Activated CD8-positive, alpha-beta memory T cell treated with anti-CD3 and anti-CD28 coated beads, Interleukin-2, amount 50 U/mL, for 24 hours (primary cell): Measurements from ENCODE around the gene RPGRIP1L.

Source experiments
- DNase-seq: peaks from one replicate; pipeline ENCODE4 v3.0.0-alpha.2; 2020; ENCODE audit errors: extremely low read depth

RPGRIP1L gene

GRCh38 chr16:53651357-53651756 lies 52.3 kb downstream of the RPGRIP1L start:
- no peak for DNase-seq

GRCh38 chr16:53646506-53646905 lies 57.2 kb downstream of the RPGRIP1L start:
- no peak for DNase-seq

DNA sequence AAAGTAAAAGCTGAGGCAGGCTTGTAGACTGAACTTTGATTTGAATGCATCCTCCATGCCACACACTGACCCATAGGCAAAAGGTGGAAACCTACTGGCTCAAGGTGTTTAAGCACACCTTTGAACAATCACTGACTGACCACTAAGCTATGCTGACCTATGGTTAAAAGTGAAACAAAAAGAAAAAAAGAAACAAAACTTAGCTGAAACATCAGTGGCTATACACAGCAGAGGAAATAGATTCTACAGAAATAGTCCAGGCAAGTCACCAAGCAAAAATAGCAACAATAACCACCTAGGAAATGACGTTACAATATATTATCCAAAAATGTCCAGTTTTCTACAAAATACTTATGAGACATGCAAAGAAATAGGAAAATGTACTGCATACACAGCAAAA lies 60.2 kb downstream of the RPGRIP1L start:
- DNase-seq = no peak

DNA sequence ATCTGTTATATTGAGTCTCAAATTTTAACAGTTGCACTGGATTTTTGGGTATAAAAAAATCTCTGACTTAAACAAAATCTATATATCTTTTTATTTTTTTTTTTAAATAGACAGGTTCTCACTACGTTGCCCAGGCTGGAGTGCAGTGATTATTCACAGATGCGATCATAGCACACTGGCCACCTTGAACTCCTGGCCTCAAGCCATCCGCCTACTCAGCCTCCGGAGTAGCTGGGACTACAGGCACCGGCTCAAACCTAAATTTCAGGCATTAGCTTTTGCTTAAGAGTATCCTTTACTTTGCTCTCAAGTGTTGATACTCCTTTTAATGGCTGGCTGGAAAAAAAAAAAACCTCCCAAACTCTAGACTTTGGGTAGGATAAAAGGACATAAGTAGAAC lies 61.6 kb downstream of the RPGRIP1L start:
- DNase-seq = no peak

DNA sequence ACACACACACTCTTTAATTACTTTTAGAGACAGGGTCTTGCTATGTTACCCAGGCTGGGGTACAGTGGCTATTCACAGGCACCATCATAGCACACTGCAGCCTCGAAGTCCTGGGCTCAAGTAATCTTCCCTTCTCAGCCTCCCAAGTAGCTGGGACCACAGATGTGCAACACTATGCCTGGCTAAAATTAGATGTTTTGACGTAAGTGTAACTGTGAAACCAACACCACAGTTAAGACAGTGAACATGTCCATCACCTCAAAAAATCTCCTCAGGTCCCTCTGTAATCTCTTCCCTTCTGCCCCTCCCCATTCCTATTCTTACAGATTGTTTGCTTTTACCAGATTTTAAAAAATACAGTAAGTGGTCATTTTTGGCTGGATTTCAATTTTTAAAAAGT lies 66.7 kb downstream of the RPGRIP1L start:
- no peak for DNase-seq

DNA sequence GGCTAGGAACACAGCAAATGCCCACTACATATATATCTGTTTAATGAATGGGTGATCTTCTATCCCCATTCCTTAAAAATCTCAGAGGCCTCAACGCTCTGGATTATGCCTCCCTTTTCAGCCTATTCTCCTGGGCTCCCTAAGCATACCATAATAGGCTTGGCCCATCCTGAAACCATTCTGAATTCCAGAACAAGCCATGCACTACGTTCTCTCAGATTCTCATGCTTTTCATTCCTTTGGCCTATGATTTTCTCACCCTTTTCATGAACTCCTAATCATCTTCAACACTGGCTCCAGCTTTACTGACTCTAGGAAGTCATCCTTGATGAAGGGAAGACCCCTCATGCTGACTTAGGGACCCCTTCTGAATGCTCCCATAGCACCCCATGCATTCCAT lies 71.1 kb downstream of the RPGRIP1L start:
- no peak for DNase-seq

GRCh38 chr16:53631236-53632025 lies 72.2 kb downstream of the RPGRIP1L start:
- DNase-seq = no peak

GRCh38 chr16:53629607-53630312 lies 73.9 kb downstream of the RPGRIP1L start:
- DNase-seq = no peak

GRCh38 chr16:53629151-53629550 lies 74.5 kb downstream of the RPGRIP1L start:
- DNase-seq = no peak

GRCh38 chr16:53626811-53627210 lies 76.8 kb downstream of the RPGRIP1L start:
- DNase-seq = no peak

DNA sequence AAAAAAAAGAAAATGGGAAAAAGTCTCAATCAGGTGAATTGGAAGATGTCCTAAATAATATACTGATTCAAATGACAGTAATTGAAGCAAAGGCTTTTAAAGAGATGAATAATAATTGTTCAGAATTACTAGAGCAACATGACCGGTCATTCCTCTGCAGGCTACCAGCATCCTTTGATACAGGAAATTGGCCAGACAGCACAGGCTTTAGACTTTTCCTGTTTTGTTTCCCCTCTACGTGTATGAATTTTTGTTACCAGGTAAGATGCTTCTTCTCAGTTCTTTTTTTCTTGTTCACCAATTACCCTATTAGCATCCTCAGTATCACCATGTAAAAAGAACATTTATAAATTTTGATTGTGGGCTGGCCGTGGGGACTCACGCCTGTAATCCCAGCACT lies 77.5 kb downstream of the RPGRIP1L start:
- no peak for DNase-seq

- no peak for DNase-seq
Observed at GRCh38 chr16:53625221-53625620, 78.4 kb downstream of the RPGRIP1L start.

DNA sequence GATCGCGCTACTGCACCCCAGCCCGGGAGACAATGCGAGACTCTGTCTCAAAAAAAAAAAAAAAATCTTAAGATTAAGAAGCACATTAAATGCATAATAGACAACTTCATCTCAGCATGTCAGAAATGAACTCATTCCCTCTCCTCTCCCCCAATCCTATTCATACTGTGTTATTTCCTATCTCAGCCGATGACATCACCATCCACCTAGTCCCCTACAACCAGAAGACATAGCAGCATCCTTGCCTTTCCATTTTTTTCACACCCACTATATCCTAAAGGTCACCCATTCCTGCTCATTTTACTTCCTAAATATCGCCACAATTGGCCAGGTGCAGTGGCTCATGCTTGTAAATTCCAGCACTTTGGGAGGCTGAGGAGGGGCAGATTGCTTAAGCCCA lies 81.3 kb downstream of the RPGRIP1L start:
- DNase-seq = no peak

DNA sequence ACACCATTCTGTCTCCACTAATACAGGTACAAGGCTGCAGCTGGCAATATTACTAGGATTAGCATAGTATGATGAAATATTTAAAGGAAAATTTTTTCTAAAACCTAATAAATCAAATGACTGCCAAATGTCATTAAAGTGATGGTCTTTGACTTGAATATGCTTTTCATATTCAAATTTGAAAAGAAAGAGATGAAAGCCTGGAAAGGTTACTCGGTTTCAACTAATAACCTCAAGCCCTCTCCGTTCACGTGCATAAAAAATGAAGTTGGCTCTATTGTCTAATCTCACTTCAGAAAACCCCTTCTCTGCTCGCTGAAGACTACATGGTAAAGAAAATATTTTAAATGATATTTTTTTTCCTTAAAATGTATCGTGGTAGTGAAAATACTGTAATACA lies 83.2 kb downstream of the RPGRIP1L start:
- no peak for DNase-seq

GRCh38 chr16:53619235-53619634 lies 84.4 kb downstream of the RPGRIP1L start:
- DNase-seq = no peak

DNA sequence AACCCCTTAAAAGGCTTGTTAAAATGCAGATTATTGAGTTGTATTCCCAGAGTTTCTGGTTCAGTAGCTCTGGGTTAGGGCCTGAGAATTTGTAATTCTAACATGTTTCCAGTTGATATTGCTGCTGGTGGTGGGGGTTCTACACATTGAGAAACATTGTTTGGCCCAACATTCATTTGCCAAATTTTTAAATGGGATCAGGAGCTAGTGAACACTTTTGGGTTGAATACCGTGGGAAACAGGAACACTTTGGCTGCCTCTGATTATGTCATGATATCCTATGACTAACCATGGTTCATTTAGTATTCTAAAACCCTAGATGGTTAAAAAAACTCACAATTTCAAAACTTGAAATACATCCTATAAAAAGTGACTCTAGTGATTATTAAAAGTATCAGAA lies 89.3 kb downstream of the RPGRIP1L start:
- DNase-seq = no peak

DNA sequence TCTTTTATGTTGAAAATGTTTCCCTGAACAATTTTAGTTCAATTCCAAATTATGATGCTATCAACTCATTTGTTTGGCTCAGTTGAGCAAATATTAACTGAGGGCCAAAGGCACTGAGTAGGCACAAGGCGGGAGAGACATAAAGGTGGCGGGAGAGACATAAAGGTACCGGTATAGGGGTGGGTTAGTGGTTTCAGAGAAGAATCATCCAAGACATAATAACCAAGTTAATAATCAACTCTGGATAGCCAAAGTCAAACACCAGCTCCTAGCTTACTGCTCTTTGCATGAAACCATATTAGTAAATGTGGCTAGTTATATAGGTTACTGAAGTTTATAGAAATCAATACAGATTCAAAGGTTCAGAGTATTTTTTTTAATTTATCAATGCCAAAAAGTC lies 91.7 kb downstream of the RPGRIP1L start:
- no peak for DNase-seq

- DNase-seq = no peak
Observed at GRCh38 chr16:53611179-53611696, 92.4 kb downstream of the RPGRIP1L start.

- DNase-seq = no peak
Observed at GRCh38 chr16:53609536-53609935, 94.1 kb downstream of the RPGRIP1L start.

DNA sequence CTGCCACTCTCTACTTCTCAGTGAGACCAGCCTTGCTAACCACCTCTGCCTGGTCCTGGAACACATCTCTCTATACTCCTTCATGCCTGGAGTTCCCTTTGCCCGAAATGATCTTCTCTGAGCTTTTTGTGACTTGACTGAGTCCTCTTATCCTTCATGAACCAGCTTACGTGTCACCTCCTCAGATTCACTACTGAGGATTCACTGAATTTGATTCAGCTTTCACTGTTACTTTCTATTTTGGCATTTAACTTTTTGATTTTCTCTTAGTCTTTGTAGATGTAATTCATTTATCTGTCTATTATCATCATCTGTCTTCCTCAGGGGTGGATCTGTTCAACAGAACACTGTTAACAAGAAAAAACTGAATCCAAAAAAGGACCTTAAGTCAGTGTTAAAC lies 95.6 kb downstream of the RPGRIP1L start:
- DNase-seq = no peak

- DNase-seq = no peak
Observed at GRCh38 chr16:53605831-53606400, 97.7 kb downstream of the RPGRIP1L start.

DNA sequence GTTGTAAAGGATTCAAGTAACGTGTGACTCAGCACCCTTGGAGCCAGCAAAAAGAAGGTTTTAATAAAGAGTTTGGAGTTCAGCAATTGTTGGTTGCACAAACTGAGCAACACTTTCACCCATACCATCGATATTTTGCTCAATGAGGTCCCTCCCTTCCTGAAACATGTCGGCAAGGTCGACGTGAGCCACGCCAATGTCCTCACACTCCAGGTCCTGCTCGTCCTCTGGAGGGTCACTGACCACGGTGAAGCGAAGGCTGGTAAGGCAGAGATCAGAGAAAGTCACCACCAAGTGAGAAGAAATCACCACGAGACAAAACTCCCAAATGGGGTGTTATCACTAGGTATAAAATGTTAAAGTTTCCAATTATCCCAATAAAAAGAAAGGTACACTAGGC lies 98.3 kb downstream of the RPGRIP1L start:
- no peak for DNase-seq

- no peak for DNase-seq
Observed at GRCh38 chr16:53601961-53602360, 101.7 kb downstream of the RPGRIP1L start.
